ENCODE measurements around the gene GORASP1. TPM values are rescaled to one million over a fixed set of nuclear protein-coding genes. Genes with fewer than 3 reads are reported as not detected.

GORASP1 gene
- total and polyA plus RNA-seq, 11 donors: 19.9 to 52.5 (median 42.3) TPM

DNA sequence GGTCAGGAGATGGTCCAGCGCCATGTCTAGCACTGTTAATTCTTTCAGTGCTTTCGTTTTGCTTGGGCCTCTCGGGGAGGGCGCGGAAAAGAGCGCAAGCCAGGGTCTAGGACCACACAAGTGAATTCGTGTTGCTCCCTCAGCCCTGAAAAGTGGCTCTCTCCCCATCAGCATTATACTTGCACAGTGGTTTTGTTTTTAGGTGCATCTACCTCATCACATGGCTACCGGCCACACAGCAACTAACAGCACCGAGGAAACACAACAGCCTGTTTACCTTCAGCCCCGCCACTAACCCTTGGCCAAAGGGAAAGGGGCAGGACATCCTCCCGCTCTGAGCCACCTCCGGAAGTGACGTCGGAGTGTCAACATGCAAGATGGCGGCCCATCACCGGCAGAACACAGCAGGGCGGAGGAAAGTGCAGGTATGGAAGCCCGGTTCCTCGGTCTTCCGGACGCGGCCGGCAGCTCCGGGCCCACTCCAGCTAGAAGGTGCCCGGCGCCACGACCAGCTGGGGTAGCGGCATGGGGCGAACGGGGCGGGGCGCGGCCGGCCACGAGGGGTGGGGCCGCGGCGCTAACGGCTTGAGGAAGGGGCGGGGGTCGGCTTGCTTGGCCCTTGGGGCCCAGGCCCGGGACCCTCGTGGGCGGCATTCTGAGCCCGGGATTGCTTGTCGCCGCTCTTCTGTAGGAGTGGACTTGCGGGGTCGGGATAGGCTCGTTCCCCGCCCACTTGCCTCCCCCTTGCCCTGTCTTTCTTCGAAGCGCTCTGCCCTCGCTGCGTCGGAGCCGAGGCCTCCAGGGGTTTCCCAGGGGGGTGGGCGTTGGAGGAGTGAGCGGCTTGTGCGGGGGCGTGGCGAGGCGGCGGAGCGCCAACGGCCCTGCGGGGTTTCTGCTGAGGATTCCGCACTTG is 55.5 kb downstream of the GORASP1 start, which contains the start of the genes SCN11A and WDR48:
Gene SCN11A (minus strand): TSS at position 296 of the 913 bp plus-strand sequence. CDS start 101,582 bp downstream, outside the sequence.
Gene WDR48 (plus strand): TSS at position 368 of the 913 bp plus-strand sequence. CDS start 10 bp downstream, at position 378.
- WGBS, 4 donors: 1 to 2% (median 1%) methylated on average over 35 to 68 of the region's 68 CpGs
- Histone ChIP-seq H3K9me3 (no peaks in the 10 kb centered on the region), H3K4me3 (peak within 1 kb of the TSS; percentile 72 to 99 (median 96)), H3K27me3 (no peaks in the 10 kb centered on the region), H3K4me1 (peaks cover 4 to 48% (median 23%) of the 10 kb centered on the region in 12 donors), H3K27ac (peak within 1 kb of the TSS; percentile 74 to 93 (median 90)), H3K36me3 (no peaks in the 10 kb centered on the region)
- DNase-seq: peak; percentile 94 to 97 (median 96)
- ATAC-seq: peak; percentile 97 to 100 (median 99)
- TF ChIP-seq, protein P1, sequence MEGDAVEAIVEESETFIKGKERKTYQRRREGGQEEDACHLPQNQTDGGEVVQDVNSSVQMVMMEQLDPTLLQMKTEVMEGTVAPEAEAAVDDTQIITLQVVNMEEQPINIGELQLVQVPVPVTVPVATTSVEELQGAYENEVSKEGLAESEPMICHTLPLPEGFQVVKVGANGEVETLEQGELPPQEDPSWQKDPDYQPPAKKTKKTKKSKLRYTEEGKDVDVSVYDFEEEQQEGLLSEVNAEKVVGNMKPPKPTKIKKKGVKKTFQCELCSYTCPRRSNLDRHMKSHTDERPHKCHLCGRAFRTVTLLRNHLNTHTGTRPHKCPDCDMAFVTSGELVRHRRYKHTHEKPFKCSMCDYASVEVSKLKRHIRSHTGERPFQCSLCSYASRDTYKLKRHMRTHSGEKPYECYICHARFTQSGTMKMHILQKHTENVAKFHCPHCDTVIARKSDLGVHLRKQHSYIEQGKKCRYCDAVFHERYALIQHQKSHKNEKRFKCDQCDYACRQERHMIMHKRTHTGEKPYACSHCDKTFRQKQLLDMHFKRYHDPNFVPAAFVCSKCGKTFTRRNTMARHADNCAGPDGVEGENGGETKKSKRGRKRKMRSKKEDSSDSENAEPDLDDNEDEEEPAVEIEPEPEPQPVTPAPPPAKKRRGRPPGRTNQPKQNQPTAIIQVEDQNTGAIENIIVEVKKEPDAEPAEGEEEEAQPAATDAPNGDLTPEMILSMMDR (IDR thresholded peaks at IDR 0.05): peak in 1 of 12 donors; percentile 11
- peak in 1 of 2 donors; percentile 87 for TF ChIP-seq POLR2A (IDR thresholded peaks at IDR 0.05)
- intact Hi-C loops (cut with DNase I): loop anchor here in 1 of 10 donors (5.0 kb wide), 1 partner anchor 55 kb away; the partner anchor contains the start of genes GORASP1 and TTC21A

- Histone ChIP-seq H3K27me3 (no peaks in the 10 kb centered on the region), H3K36me3 (no peaks in the 10 kb centered on the region), H3K27ac (peak overlapping the region in 1 of 12 donors; percentile 3), H3K4me3 (no peak overlapping the region), H3K4me1 (peaks cover 4 to 40% (median 23%) of the 10 kb centered on the region in 12 donors), H3K9me3 (no peaks in the 10 kb centered on the region)
- intact Hi-C loops (cut with DNase I): loop anchor here in 1 of 10 donors (5.0 kb wide), 1 partner anchor 57 kb away; the partner anchor contains the start of genes GORASP1 and TTC21A
- ATAC-seq: no peak
- no peak for DNase-seq
- TF ChIP-seq, protein P1 (IDR thresholded peaks at IDR 0.05): no peak
- no peak for TF ChIP-seq POLR2A (IDR thresholded peaks at IDR 0.05)
Measured at GRCh38 chr3:39050029-39050428, 57.4 kb downstream of the GORASP1 start.

Small RNAs within 50 kb of the gene (microRNA-seq; reads per million reads assigned to microRNA genes)
- 0 to 0.32 (median 0) reads per million in 4 donors for gene MIR6822

Other genes with a start within 250 kb of the GORASP1 start
- gene SCN11A, start 55.7 kb downstream of the GORASP1 start, total RNA-seq: under 1 TPM in 6 of 9 donors, not detected in 3; 0.05 to 0.13 (median 0.09) TPM
- gene SCN11A, start 55.7 kb downstream of the GORASP1 start, polyA plus RNA-seq: under 1 TPM in 1 of 2 donors, not detected in 1; 0.03 TPM
- 10 to 100 TPM; 17.9 to 35.4 (median 23.6) TPM for gene WDR48, start 55.6 kb downstream of the GORASP1 start, total RNA-seq
- gene WDR48, start 55.6 kb downstream of the GORASP1 start, polyA plus RNA-seq: 10 to 100 TPM in 1 of 2 donors, 1 to 10 TPM in 1; 8.0 to 13.6 TPM
- 1 to 10 TPM in 7 of 9 donors, under 1 TPM in 2; 0.83 to 4.8 (median 2.0) TPM for gene TTC21A, start 53 bp upstream of the GORASP1 start, total RNA-seq
- gene TTC21A, start 53 bp upstream of the GORASP1 start, polyA plus RNA-seq: 1 to 10 TPM in 1 of 2 donors, under 1 TPM in 1; 0.72 to 1.9 TPM
- gene CSRNP1, start 46.0 kb upstream of the GORASP1 start, total RNA-seq: 10 to 100 TPM in 7 of 9 donors, 1 to 10 TPM in 2; 5.3 to 27.3 (median 17.2) TPM
- 10 to 100 TPM in 1 of 2 donors, 1 to 10 TPM in 1; 9.3 to 40.3 TPM for gene CSRNP1, start 46.0 kb upstream of the GORASP1 start, polyA plus RNA-seq
- gene XIRP1, start 85.0 kb upstream of the GORASP1 start, total RNA-seq: 1,000 to 10,000 TPM in 1 of 9 donors, 100 to 1,000 TPM in 8; 293 to 1,122 (median 530) TPM
- 100 to 1,000 TPM; 496 to 675 TPM for gene XIRP1, start 85.0 kb upstream of the GORASP1 start, polyA plus RNA-seq
- 10 to 100 TPM in 1 of 9 donors, 1 to 10 TPM in 5, under 1 TPM in 3; 0.20 to 11.4 (median 1.2) TPM for gene CX3CR1, start 172.4 kb upstream of the GORASP1 start, total RNA-seq
- under 1 TPM; 0.14 to 0.15 TPM for gene CX3CR1, start 172.4 kb upstream of the GORASP1 start, polyA plus RNA-seq
- under 1 TPM in 1 of 9 donors, not detected in 8; 0.29 TPM for gene CCR8, start 222.1 kb upstream of the GORASP1 start, total RNA-seq
- not detected for gene CCR8, start 222.1 kb upstream of the GORASP1 start, polyA plus RNA-seq